ENCODE data around the gene GRID1.

The GRID1 gene

GRCh38 chr10:86387178-86387794 is 20.7 kb upstream of the GRID1 start:
- Histone ChIP-seq H3K4me2 (ENCODE audit: low read length) (no peak overlapping the region), H3K4me3 (ENCODE audit: low read depth, low read length, poor library complexity, severe bottlenecking) (no peak overlapping the region), H3K9me3 (ENCODE audit: low read length) (no peaks in the 10 kb centered on the region), H3K79me2 (ENCODE audit: insufficient read depth, low read length) (no peaks in the 10 kb centered on the region), H3K9ac (ENCODE audit: low read length) (no peak overlapping the region), H3K27ac (ENCODE audit: low read depth, low read length, poor library complexity, severe bottlenecking) (no peak overlapping the region), H2AFZ (ENCODE audit: low read length) (no peak overlapping the region), H4K20me1 (ENCODE audit: insufficient read depth, low read length) (no peaks in the 10 kb centered on the region), H3K36me3 (ENCODE audit: insufficient read depth, low read length) (no peaks in the 10 kb centered on the region), H3K27me3 (ENCODE audit: insufficient read depth, low read length) (no peaks in the 10 kb centered on the region), H3F3A (ENCODE audit: insufficient read depth, low read length) (no peaks in the 10 kb centered on the region), H3K4me1 (ENCODE audit: insufficient read depth, low read length, severe bottlenecking) (peaks cover 24% of the 10 kb centered on the region), H3K9me2 (ENCODE audit: low read depth, low read length) (no peaks in the 10 kb centered on the region)
- no peak for TF ChIP-seq EZH2 (IDR thresholded peaks at IDR 0.05; ENCODE audit: borderline replicate concordance, low read length)
- TF ChIP-seq CTCF (IDR thresholded peaks at IDR 0.05; ENCODE audit: low read length): peak; percentile 37

- TF ChIP-seq CTCF (IDR thresholded peaks at IDR 0.05; ENCODE audit: low read length) (no peak), EZH2 (IDR thresholded peaks at IDR 0.05; ENCODE audit: borderline replicate concordance, low read length) (no peak)
- H3K27ac ChIP-seq (ENCODE audit: low read depth, low read length, poor library complexity, severe bottlenecking): no peak overlapping the region
- no peak overlapping the region for H2AFZ ChIP-seq (ENCODE audit: low read length)
- no peaks in the 10 kb centered on the region for H3K9me3 ChIP-seq (ENCODE audit: low read length)
- H3K9ac ChIP-seq (ENCODE audit: low read length): no peak overlapping the region
- no peaks in the 10 kb centered on the region for H3K9me2 ChIP-seq (ENCODE audit: low read depth, low read length)
- no peaks in the 10 kb centered on the region for H3K36me3 ChIP-seq (ENCODE audit: insufficient read depth, low read length)
- no peak overlapping the region for H3K4me2 ChIP-seq (ENCODE audit: low read length)
- no peak overlapping the region for H3K4me3 ChIP-seq (ENCODE audit: low read depth, low read length, poor library complexity, severe bottlenecking)
- H4K20me1 ChIP-seq (ENCODE audit: insufficient read depth, low read length): no peaks in the 10 kb centered on the region
- no peaks in the 10 kb centered on the region for H3K27me3 ChIP-seq (ENCODE audit: insufficient read depth, low read length)
- H3K4me1 ChIP-seq (ENCODE audit: insufficient read depth, low read length, severe bottlenecking): peaks cover 11% of the 10 kb centered on the region
- H3K79me2 ChIP-seq (ENCODE audit: insufficient read depth, low read length): no peaks in the 10 kb centered on the region
- no peaks in the 10 kb centered on the region for H3F3A ChIP-seq (ENCODE audit: insufficient read depth, low read length)
Measured at GRCh38 chr10:86385806-86386205, 19.2 kb upstream of the GRID1 start.

- Histone ChIP-seq H3K79me2 (ENCODE audit: insufficient read depth, low read length) (no peaks in the 10 kb centered on the region), H3K36me3 (ENCODE audit: insufficient read depth, low read length) (no peaks in the 10 kb centered on the region), H4K20me1 (ENCODE audit: insufficient read depth, low read length) (no peaks in the 10 kb centered on the region), H3K4me3 (ENCODE audit: low read depth, low read length, poor library complexity, severe bottlenecking) (no peak overlapping the region), H3K9me2 (ENCODE audit: low read depth, low read length) (no peaks in the 10 kb centered on the region), H3F3A (ENCODE audit: insufficient read depth, low read length) (no peaks in the 10 kb centered on the region), H3K9me3 (ENCODE audit: low read length) (no peaks in the 10 kb centered on the region), H3K9ac (ENCODE audit: low read length) (no peak overlapping the region), H3K4me2 (ENCODE audit: low read length) (no peak overlapping the region), H3K4me1 (ENCODE audit: insufficient read depth, low read length, severe bottlenecking) (peaks cover 4% of the 10 kb centered on the region), H3K27me3 (ENCODE audit: insufficient read depth, low read length) (no peaks in the 10 kb centered on the region), H2AFZ (ENCODE audit: low read length) (no peak overlapping the region), H3K27ac (ENCODE audit: low read depth, low read length, poor library complexity, severe bottlenecking) (no peak overlapping the region)
- TF ChIP-seq CTCF (IDR thresholded peaks at IDR 0.05; ENCODE audit: low read length): no peak
- no peak for TF ChIP-seq EZH2 (IDR thresholded peaks at IDR 0.05; ENCODE audit: borderline replicate concordance, low read length)
Measured at GRCh38 chr10:86377797-86378146, 11.2 kb upstream of the GRID1 start.
